Ovary (tissue), 3 donors: ENCODE measurements around the gene MYO15B.

ENCODE experiments used
- CTCF ChIP-seq, 3 donors: fragments of 450-650 bp in 2 of 3; fragments of 200-600 bp in 1 of 3; IDR thresholded peaks; one replicate each; pipeline versions ENCODE4 v1.5.1 to v1.8.0; 2016 to 2022; ENCODE audit warnings: antibody characterized with exemption in 3 of 3, mild to moderate bottlenecking in 1 of 3
- POLR2A ChIP-seq: fragments of 450-650 bp; IDR thresholded peaks from one replicate; pipeline ENCODE4 v1.6.1; 2017; ENCODE audit warnings: antibody characterized with exemption, mild to moderate bottlenecking, moderate library complexity
- donor health status: DM: no; HTN: no; CAD: no.

DNA sequence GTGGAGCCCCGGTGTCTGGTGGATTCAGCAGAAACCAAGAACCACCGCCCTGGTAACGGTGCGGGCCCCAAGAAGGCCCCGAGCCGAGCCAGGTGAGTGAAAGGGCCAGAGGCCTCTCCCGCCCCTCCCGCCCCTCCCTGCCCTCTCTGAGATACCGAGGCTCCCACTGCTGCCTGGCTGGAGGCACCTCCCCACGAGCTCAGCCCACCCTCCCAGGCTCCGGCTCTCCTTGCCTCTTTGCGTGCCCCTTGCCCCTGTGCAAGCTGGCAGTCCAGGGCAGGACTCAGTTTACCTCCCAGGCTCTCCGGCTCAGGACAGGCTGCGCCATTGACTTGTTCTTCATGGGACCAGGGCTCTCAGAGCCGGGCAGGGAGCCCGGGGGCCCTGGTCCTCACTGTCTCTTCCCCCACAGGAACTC lies 14.1 kb upstream of the MYO15B start:
- no peak for TF ChIP-seq CTCF (IDR thresholded peaks at IDR 0.05)
- no peak for TF ChIP-seq POLR2A
